Uterus (tissue), 4 donors: ENCODE results near the gene BTBD2. TPM values are rescaled to one million over a fixed set of nuclear protein-coding genes. Genes with fewer than 3 reads are reported as not detected.

ENCODE experiments used
- DNase-seq, 2 donors: peaks; one replicate each; pipeline ENCODE4 v3.0.0-alpha.2; 2019 to 2020
- H3K27ac ChIP-seq, 2 donors: fragments of 200-600 bp; sonication (generic); 1 replicate in 1 of 2; 2 replicates in 1 of 2; pipeline ENCODE4 v1.5.1; 2016 to 2018
- H3K27me3 ChIP-seq, 2 donors: fragments of 200-600 bp; sonication (generic); one replicate each; pipeline ENCODE4 v1.5.1; 2018 to 2019; ENCODE audit warnings: control low read depth in 1 of 2
- H3K36me3 ChIP-seq, 2 donors: fragments of 200-600 bp; sonication (generic); one replicate each; pipeline ENCODE4 v1.5.1; 2019; ENCODE audit warnings: control low read depth in 1 of 2
- H3K4me1 ChIP-seq, 2 donors: fragments of 200-600 bp; sonication (generic); one replicate each; pipeline ENCODE4 v1.5.1; 2018 to 2019; ENCODE audit warnings: control low read depth in 1 of 2
- H3K4me3 ChIP-seq, 2 donors: fragments of 200-600 bp; sonication (generic); 1 replicate in 1 of 2; 2 replicates in 1 of 2; pipeline ENCODE4 v1.5.1; 2018 to 2019; ENCODE audit warnings: mild to moderate bottlenecking in 1 of 2
- H3K9me3 ChIP-seq, 2 donors: fragments of 200-600 bp; sonication (generic); one replicate each; pipeline ENCODE4 v1.5.1; 2019; ENCODE audit warnings: control low read depth in 1 of 2
- CTCF ChIP-seq, 4 experiments: fragments of 200-600 bp in 2 of 4; fragments of 450-650 bp in 2 of 4; sonication (generic) in 2 of 4; IDR thresholded peaks; one replicate each; pipeline ENCODE4 v1.5.1; 2016 to 2019; ENCODE audit warnings: antibody characterized with exemption in 4 of 4, mild to moderate bottlenecking in 2 of 4, moderate library complexity in 1 of 4
- POLR2A ChIP-seq, 2 donors: fragments of 450-650 bp; IDR thresholded peaks; one replicate each; pipeline ENCODE4 v1.6.1; 2016; ENCODE audit warnings: antibody characterized with exemption in 2 of 2, mild to moderate bottlenecking in 1 of 2, moderate library complexity in 1 of 2
- intact Hi-C: fragments of 100-400 bp; cut with DNase I; formaldehyde crosslinking; loops from one replicate; pipeline ENCODE4 v1.15.1; 2023; ENCODE audit warnings: low total_unique reads
- total RNA-seq, 4 donors: library from RNA; depleted of rRNA in 3 of 4; stranded (reverse); fragments of >200 nt in 3 of 4; gene quantifications; one replicate each; pipeline versions ENCODE4 v1.1.0 to v1.2.4, GENCODE V29; 2014 to 2023
- donor health status: DM: yes; HTN: yes; CAD: no.

The BTBD2 gene
- total RNA-seq, 4 donors from 2014 or later, result 48.2 to 105 (median 61.8) TPM

DNA sequence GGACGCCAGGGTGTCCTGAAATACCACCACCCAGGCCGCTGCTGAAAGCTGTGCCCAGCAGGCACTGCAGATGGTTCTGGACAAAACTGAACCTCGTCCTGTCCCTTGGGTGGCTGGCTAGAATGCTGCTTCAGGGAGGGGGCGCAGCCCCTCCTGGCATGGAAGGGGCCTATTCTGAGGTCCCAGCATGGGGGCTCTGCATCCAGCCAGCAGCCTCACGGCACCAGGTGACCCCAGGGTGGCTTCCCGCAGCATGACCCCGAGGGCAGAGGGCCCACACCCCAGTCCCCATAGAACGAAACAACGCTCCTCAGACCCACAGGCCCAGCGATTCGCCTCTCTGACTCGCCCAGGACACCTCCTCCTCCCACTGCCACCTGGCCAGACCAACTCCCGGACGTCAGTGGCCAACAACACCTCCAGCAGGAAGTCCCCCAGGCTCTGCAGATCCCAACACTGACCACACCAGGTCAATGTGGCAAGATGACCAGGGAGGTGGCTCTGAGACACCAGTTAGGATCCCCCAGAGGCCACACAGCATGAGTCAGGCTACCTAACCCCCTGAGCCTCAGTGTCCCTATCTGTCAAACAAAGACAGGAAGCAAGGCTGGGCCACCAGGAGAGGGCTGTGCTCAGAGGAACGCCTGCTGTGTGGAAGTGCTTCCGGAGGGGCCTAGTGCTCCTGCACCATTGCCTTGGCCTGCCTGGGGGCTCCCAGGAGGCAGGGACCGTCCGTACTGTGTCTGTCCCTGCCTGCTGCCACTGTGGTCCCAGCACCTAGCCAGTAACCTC, 29.4 kb upstream of the BTBD2 start:
- H3K9me3 ChIP-seq, result no peaks in the 10 kb centered on the region
- peak in 1 of 2 donors; percentile 16 for DNase-seq
- no peak overlapping the region for H3K4me3 ChIP-seq
- H3K36me3 ChIP-seq, result no peaks in the 10 kb centered on the region
- H3K27ac ChIP-seq, result peak overlapping the region; percentile 17 to 100
- TF ChIP-seq CTCF (IDR thresholded peaks at IDR 0.05), result no peak
- intact Hi-C loops, result no loop called here
- H3K27me3 ChIP-seq, result no peaks in the 10 kb centered on the region
- H3K4me1 ChIP-seq, result peaks cover 6 to 37% of the 10 kb centered on the region in 2 donors

GRCh38 chr19:2043961-2044708, 28.6 kb upstream of the BTBD2 start:
- H3K27me3 ChIP-seq, result no peaks in the 10 kb centered on the region
- no peak overlapping the region for H3K4me3 ChIP-seq
- no peaks in the 10 kb centered on the region for H3K9me3 ChIP-seq
- intact Hi-C loops, result no loop called here
- no peaks in the 10 kb centered on the region for H3K36me3 ChIP-seq
- H3K27ac ChIP-seq, result peak overlapping the region; percentile 8 to 17
- peak; percentile 21 to 27 for DNase-seq
- no peak for TF ChIP-seq CTCF (IDR thresholded peaks at IDR 0.05)
- no peak for TF ChIP-seq POLR2A (IDR thresholded peaks at IDR 0.05)
- peaks cover 6 to 33% of the 10 kb centered on the region in 2 donors for H3K4me1 ChIP-seq

DNA sequence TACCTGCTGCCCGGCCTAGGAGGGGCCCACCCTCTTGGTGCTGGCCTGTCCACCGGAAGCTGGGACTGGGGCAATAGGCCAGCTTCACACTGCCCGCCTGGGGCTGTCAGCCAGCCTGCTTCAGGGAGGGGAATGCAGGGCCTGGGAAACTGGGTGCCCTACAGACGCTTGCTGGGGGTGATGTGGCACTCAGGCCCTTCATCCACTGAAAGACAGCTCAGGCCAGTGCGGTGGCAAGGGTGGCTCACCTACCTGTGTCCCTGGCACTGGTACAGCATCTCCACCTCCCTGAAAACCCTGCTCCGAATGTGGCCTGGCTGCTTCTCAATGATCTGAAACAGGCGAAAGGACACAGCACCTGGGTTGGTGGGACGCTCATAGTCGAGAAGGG, 27.7 kb upstream of the BTBD2 start:
- no peak overlapping the region for H3K4me3 ChIP-seq
- intact Hi-C loops, result no loop called here
- no peaks in the 10 kb centered on the region for H3K36me3 ChIP-seq
- peaks cover 6 to 24% of the 10 kb centered on the region in 2 donors for H3K4me1 ChIP-seq
- H3K27ac ChIP-seq, result peak overlapping the region; percentile 88 to 89
- TF ChIP-seq CTCF (IDR thresholded peaks at IDR 0.05), result no peak
- DNase-seq, result peak; percentile 18 to 23
- H3K27me3 ChIP-seq, result no peaks in the 10 kb centered on the region
- no peaks in the 10 kb centered on the region for H3K9me3 ChIP-seq

DNA sequence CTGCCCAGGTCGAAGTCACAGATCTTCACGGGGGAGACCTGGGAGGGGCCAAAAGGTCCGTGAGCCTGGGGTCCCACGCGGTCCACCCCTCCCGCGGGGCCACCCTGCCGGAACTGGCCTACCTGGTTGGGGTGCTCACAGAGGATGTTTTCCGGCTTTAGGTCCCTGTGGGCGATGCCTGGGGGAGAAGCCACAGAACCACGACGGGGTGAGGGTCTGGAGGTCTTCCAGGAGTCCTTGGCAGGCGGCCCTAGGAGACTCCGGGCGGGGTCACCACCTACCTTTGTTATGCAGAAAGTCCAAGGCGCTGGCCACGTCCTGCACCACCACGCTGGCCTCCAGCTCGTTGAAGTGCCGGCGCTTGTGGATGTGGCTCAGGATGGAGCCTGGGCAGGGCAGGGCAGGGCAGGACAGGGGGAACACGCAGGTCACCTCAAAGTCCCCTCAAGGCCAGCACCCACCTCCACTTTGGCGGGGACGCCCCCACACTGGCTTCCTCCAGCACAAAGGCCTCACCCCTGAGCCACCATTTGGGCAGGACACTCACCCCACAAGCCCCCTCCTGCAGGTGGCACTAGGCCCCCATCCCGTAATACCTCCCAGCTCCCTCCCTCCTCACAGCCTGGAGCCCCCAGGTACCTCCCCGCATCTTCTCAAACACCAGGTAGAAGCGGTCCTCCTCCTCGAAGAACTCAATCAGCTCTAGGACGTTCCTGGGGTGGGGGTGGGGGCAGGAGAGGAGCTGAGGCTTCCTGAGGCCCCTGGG, 27.2 kb upstream of the BTBD2 start:
- no peaks in the 10 kb centered on the region for H3K36me3 ChIP-seq

More for the DNA sequence above, 27.2 kb upstream of the BTBD2 start:
- intact Hi-C loops, result no loop called here
- Histone ChIP-seq H3K27me3 (no peaks in the 10 kb centered on the region), H3K9me3 (no peaks in the 10 kb centered on the region), H3K27ac (peak overlapping the region; percentile 88 to 89), H3K4me1 (peaks cover 6 to 18% of the 10 kb centered on the region in 2 donors), H3K4me3 (peak overlapping the region in 1 of 2 donors; percentile 26)
- TF ChIP-seq CTCF (IDR thresholded peaks at IDR 0.05), result no peak
- no peak for TF ChIP-seq POLR2A (IDR thresholded peaks at IDR 0.05)
- DNase-seq, result peak; percentile 58 to 59
